Transverse colon (tissue), 4 donors: ENCODE measurements around the gene ACTL7B. TPM values are rescaled to one million over a fixed set of nuclear protein-coding genes. Genes with fewer than 3 reads are reported as not detected.

Experiments
- DNase-seq: peaks from one replicate; pipeline ENCODE4 v3.0.0-alpha.2; 2019
- H3K27ac ChIP-seq, 4 donors: fragments of 200-600 bp; sonication (generic); 2 replicates each; pipeline ENCODE4 v1.5.1; 2016 to 2018; ENCODE audit warnings: inconsistent platforms in 4 of 4
- H3K27me3 ChIP-seq: fragments of 200-600 bp; sonication (generic); 2 replicates; pipeline ENCODE4 v1.5.1; 2017; ENCODE audit warnings: inconsistent platforms
- H3K36me3 ChIP-seq, 4 donors: fragments of 200-600 bp; sonication (generic); 2 replicates each; pipeline ENCODE4 v1.5.1; 2017 to 2019; ENCODE audit warnings: inconsistent platforms in 4 of 4
- H3K4me1 ChIP-seq, 4 donors: fragments of 200-600 bp; sonication (generic); 2 replicates each; pipeline ENCODE4 v1.5.1; 2017 to 2020; ENCODE audit warnings: inconsistent platforms in 4 of 4
- H3K4me3 ChIP-seq, 4 donors: fragments of 200-600 bp; sonication (generic); 1 replicate in 1 of 4; 2 replicates in 3 of 4; pipeline versions ENCODE4 v1.5.1 to v1.6.1; 2017 to 2019; ENCODE audit warnings: inconsistent platforms in 4 of 4
- H3K9me3 ChIP-seq, 2 donors: fragments of 200-600 bp; sonication (generic); 2 replicates each; pipeline ENCODE4 v1.5.1; 2017 to 2019; ENCODE audit warnings: inconsistent platforms in 2 of 2
- EP300 ChIP-seq: sonication (generic); formaldehyde crosslinking; IDR thresholded peaks from one replicate; pipeline ENCODE4 v1.6.1; 2017; ENCODE audit warnings: antibody characterized with exemption, low read depth
- POLR2A ChIP-seq: fragments of 450-650 bp; IDR thresholded peaks from one replicate; pipeline ENCODE4 v1.6.1; 2016; ENCODE audit warnings: antibody characterized with exemption, mild to moderate bottlenecking, moderate library complexity
- POLR2AphosphoS5 ChIP-seq, 3 donors: sonication (generic); formaldehyde crosslinking; IDR thresholded peaks; one replicate each; pipeline ENCODE4 v1.6.1; 2016; ENCODE audit warnings: antibody characterized with exemption in 3 of 3
- WGBS, 2 donors: methylation state at CpG; one replicate each; pipeline ENCODE4 v1.1.5; 2018; ENCODE audit warnings: low coverage in 1 of 2; 5-methylcytosine and 5-hydroxymethylcytosine counted together
- in situ Hi-C, 4 donors: fragments of 200-750 bp; cut with MboI; loops; one replicate each; pipeline versions ENCODE4 v1.15.0 to v1.15.1; 2017; ENCODE audit warnings: low sequenced_read_pairs in 3 of 4, low pct_ligation_motif_present in 1 of 4, low pct_unique_long_range_greater_than_20kb in 1 of 4
- intact Hi-C: fragments of 100-400 bp; cut with DNase I; formaldehyde crosslinking; loops from one replicate; pipeline ENCODE4 v1.15.1; 2023; ENCODE audit warnings: low total_unique reads
- total RNA-seq, 4 donors: library from RNA; depleted of rRNA; stranded (reverse); fragments of >200 nt; gene quantifications; one replicate each; pipeline ENCODE4 v1.1.0, GENCODE V29; 2016
- TF ChIP-seq, protein P1 (sequence below), 5 experiments: fragments of 200-600 bp in 3 of 5; fragments of 450-650 bp in 2 of 5; sonication (generic) in 3 of 5; IDR thresholded peaks; 1 replicate in 2 of 5; 2 replicates in 3 of 5; pipeline ENCODE4 v1.5.1; 2016 to 2017; ENCODE audit warnings: antibody characterized with exemption in 5 of 5, inconsistent platforms in 3 of 5, mild to moderate bottlenecking in 2 of 5, moderate library complexity in 1 of 5

The ACTL7B gene
- total RNA-seq, 4 donors from 2014 or later: not detected

DNA sequence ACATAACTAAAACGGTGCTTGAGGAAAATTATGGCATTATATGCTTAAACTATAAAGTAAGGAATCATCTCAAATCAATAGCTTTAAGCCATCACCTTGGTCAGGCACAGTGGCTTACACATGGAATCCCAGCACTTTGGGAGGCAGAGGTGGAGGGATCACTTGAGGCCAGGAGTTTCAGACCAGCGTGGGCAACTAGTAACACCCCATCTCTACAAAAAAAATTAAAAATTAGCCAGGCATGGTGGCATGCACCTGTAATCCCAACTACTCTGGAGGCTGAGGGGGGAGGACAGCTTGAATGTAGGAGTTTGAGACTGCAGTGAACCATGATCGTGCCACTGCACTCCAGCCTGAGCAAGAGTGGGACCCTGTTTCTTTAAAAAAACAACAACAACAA, 28.9 kb upstream of the ACTL7B start:
- Histone ChIP-seq H3K9me3 (no peaks in the 10 kb centered on the region), H3K27me3 (no peaks in the 10 kb centered on the region), H3K4me3 (no peak overlapping the region), H3K27ac (no peak overlapping the region), H3K36me3 (peaks cover 0 to 18% (median 4%) of the 10 kb centered on the region in 4 donors), H3K4me1 (peaks cover 0 to 6% (median 3%) of the 10 kb centered on the region in 4 donors)
- TF ChIP-seq, protein P1, sequence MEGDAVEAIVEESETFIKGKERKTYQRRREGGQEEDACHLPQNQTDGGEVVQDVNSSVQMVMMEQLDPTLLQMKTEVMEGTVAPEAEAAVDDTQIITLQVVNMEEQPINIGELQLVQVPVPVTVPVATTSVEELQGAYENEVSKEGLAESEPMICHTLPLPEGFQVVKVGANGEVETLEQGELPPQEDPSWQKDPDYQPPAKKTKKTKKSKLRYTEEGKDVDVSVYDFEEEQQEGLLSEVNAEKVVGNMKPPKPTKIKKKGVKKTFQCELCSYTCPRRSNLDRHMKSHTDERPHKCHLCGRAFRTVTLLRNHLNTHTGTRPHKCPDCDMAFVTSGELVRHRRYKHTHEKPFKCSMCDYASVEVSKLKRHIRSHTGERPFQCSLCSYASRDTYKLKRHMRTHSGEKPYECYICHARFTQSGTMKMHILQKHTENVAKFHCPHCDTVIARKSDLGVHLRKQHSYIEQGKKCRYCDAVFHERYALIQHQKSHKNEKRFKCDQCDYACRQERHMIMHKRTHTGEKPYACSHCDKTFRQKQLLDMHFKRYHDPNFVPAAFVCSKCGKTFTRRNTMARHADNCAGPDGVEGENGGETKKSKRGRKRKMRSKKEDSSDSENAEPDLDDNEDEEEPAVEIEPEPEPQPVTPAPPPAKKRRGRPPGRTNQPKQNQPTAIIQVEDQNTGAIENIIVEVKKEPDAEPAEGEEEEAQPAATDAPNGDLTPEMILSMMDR (IDR thresholded peaks at IDR 0.05): no peak
- TF ChIP-seq POLR2AphosphoS5 (IDR thresholded peaks at IDR 0.05) (no peak), EP300 (no peak), POLR2A (no peak)
- no peak for DNase-seq
- WGBS, 2 donors: 92 to 94% methylated on average over 2 to 3 of the region's 3 CpGs
- in situ Hi-C loops: no loop called here
- intact Hi-C loops: no loop called here

DNA sequence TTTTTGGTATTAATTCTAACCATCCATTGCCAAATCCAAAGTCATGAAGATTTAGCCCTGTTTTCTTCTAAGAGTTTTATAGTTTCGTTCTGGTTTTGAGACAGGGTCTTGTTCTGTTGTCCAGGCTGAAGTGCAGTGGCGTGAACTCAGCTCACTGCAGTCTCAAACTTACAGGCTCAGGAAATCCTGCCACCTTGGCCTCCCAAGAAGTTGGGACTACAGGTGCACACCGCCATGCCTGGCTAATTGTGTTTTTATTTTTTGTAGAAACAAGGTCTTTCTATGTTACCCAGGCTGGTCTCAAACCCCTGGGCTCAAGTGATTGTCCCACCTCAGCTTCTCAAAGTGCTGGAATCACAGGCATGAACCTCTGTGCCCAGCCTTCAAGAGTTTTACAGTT, 27.3 kb upstream of the ACTL7B start:
- Histone ChIP-seq H3K4me1 (peaks cover 0 to 6% (median 3%) of the 10 kb centered on the region in 4 donors), H3K27me3 (no peaks in the 10 kb centered on the region), H3K27ac (no peak overlapping the region), H3K9me3 (no peaks in the 10 kb centered on the region), H3K4me3 (no peak overlapping the region), H3K36me3 (peaks cover 0 to 32% (median 12%) of the 10 kb centered on the region in 4 donors)
- 95 to 100% methylated on average over 2 to 3 of the region's 3 CpGs for WGBS, 2 donors
- no peak for TF ChIP-seq POLR2AphosphoS5 (IDR thresholded peaks at IDR 0.05)
- TF ChIP-seq, protein P1 (IDR thresholded peaks at IDR 0.05): no peak
- in situ Hi-C loops: no loop called here
- intact Hi-C loops: no loop called here
- DNase-seq: no peak

DNA sequence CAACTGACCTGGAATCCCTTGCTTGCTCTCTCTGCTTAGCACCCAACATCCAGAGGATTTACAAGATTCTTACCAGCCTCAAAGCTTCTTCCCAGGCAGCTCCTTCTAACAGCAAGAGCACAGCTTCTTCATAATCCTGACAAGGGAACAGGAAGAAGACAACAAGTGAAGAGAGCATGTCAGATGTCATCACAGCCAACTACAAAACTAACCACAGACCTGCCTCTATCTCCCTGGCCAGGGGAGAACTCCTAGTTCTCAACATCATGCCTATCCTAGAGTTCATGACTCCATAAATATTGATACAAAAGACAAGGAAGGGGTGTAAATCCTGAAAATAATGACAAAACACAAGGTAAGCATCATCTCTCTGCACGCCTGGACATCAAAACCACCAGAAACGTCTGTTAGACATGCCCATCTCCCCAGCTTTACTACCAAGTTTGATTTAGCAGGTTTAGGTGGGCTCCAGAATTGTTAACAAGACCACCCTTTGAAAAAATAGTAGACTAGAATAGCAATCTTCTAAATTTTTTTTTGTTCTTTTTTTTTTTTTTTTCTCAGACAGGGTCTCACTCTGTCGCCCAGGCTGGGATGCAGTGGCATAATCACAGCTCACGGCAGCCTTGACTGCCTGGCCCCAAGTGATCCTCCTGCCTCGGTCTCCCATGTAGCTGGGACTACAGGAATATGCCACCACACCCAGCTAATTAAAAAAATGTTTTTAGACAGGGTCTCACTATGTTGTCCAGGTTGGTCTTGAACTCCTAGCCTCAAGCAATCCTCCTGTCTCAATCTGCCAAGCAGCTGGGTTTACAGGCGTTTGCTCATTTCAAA, 26.5 kb upstream of the ACTL7B start:
- no peak overlapping the region for H3K4me3 ChIP-seq
- no peaks in the 10 kb centered on the region for H3K9me3 ChIP-seq
- H3K27ac ChIP-seq: no peak overlapping the region
- 95% methylated on average over 5 to 6 of the region's 6 CpGs for WGBS, 2 donors
- H3K27me3 ChIP-seq: no peaks in the 10 kb centered on the region
- no peak for DNase-seq
- TF ChIP-seq POLR2A (no peak), EP300 (no peak)
- TF ChIP-seq, protein P1 (IDR thresholded peaks at IDR 0.05): no peak
- intact Hi-C loops: no loop called here
- in situ Hi-C loops: no loop called here
- peaks cover 0 to 40% (median 16%) of the 10 kb centered on the region in 4 donors for H3K36me3 ChIP-seq
- H3K4me1 ChIP-seq: peaks cover 0 to 6% (median 3%) of the 10 kb centered on the region in 4 donors

DNA sequence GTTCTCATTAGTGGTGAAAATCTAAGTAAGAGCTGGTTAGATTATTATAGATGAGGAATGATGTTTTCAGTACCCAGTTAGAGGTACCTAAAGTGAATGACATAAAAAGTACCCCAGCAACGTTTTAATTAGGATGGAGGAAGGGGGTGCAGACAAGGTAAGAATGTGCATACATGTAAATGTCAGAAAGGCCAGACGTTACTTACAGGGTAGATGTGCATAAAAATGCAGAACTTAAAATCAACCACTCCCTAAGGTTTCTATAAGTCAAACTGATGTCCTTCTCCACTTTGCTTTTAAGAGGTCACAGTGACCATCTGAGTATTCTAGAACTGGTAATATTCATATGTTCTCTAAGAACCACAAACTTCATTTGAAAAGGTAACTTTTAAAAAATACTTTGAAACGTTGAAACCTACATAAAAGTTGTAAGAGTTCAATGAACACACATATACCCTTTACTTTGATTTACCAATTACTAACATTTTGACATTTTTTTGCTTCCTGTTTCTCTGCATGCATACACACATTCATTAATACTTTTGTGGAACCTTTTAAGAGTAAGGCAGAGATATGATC, 25.0 kb upstream of the ACTL7B start:
- no peak overlapping the region for H3K27ac ChIP-seq
- in situ Hi-C loops: no loop called here
- H3K27me3 ChIP-seq: no peaks in the 10 kb centered on the region
- no peak for DNase-seq
- no peak overlapping the region for H3K4me3 ChIP-seq
- WGBS, 2 donors: 65 to 79% methylated on average over 3 of the region's 3 CpGs
- H3K9me3 ChIP-seq: no peaks in the 10 kb centered on the region
- TF ChIP-seq POLR2AphosphoS5 (IDR thresholded peaks at IDR 0.05) (no peak), POLR2A (no peak), EP300 (no peak)
- TF ChIP-seq, protein P1 (IDR thresholded peaks at IDR 0.05): no peak
- H3K36me3 ChIP-seq: peaks cover 0 to 54% (median 19%) of the 10 kb centered on the region in 4 donors
- intact Hi-C loops: no loop called here
- H3K4me1 ChIP-seq: peaks cover 0 to 4% (median under 1%) of the 10 kb centered on the region in 4 donors
